ENCODE measurements around the gene MAT2A.

DNA sequence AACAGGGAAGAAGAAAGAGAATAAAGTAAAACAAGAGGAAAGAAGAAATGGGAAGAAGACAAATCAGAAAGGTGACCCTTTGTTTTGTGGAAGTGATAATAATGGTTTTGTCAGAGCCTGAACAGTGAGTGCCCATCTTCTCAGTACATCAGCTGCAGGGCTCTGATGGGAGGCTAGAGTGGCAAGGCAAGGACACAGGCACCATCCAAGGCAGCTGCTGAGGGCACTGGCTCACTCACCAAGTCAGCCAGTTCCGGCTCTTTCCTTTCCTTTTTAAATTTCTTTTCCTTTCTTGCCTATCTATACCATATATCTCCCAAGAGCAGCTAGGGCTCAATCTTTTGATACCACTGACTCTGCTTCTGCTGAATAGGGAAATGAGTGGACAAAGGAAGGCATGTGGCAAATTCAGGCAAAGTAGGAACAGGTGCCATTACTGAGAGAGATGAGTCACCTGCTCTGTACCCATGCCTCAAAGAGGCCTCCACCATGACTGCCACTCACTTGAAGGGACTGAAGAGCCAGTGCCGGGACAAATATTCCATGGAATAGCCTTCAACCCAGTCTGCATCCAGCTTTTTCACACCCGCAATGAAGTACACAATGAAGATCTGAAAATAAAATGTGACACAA is 16.1 kb downstream of the MAT2A start:
- TF ChIP-seq CTCF (conservative IDR thresholded peaks at IDR 0.05) (no peak), ZFX (IDR thresholded peaks at IDR 0.05) (no peak)

Measured in C4-2B (cell line).